Kidney (tissue), 14 donors: ENCODE results near the gene DNMBP. TPM values are rescaled to one million over a fixed set of nuclear protein-coding genes. Genes with fewer than 3 reads are reported as not detected.

Experiments used
- DNase-seq, 5 donors: peaks; one replicate each; pipeline ENCODE4 v3.0.0-alpha.2; 2013 to 2020
- FAIRE-seq: peaks from 2 replicates; lab custom pipeline; 2012; peaks lifted over from hg19 to GRCh38; lab: Jason Lieb, UNC
- H3K27ac ChIP-seq, 2 donors: one replicate each; pipeline ENCODE4 v1.7.0; 2013; ENCODE audit warnings: low read depth in 2 of 2, low read length in 2 of 2, inconsistent platforms in 1 of 2
- H3K27me3 ChIP-seq: one replicate; pipeline ENCODE4 v1.7.1; 2013; ENCODE audit warnings: low read length, inconsistent platforms; ENCODE audit not compliant: control insufficient read depth, insufficient read depth
- H3K36me3 ChIP-seq, 3 donors: one replicate each; pipeline versions ENCODE4 v1.7.0 to v1.7.1; 2013; ENCODE audit warnings: low read length in 3 of 3, control low read depth in 1 of 3, inconsistent platforms in 1 of 3; ENCODE audit not compliant: insufficient read depth in 3 of 3, control insufficient read depth in 2 of 3
- H3K4me1 ChIP-seq, 3 donors: one replicate each; pipeline versions ENCODE4 v1.7.0 to v1.7.1; 2013; ENCODE audit warnings: low read length in 3 of 3, inconsistent platforms in 1 of 3, low read depth in 1 of 3; ENCODE audit not compliant: control insufficient read depth in 2 of 3, insufficient read depth in 2 of 3
- H3K4me3 ChIP-seq, 3 donors: one replicate each; pipeline versions ENCODE4 v1.7.0 to v1.8.1; 2013; ENCODE audit warnings: low read length in 3 of 3, control low read depth in 1 of 3, inconsistent platforms in 1 of 3
- H3K9ac ChIP-seq, 3 donors: one replicate each; pipeline versions ENCODE4 v1.7.0 to v1.7.1; 2013; ENCODE audit warnings: low read length in 3 of 3, control low read depth in 1 of 3, inconsistent platforms in 1 of 3
- H3K9me3 ChIP-seq, 3 donors: one replicate each; pipeline versions ENCODE4 v1.7.0 to v1.7.1; 2013; ENCODE audit warnings: low read length in 3 of 3, control low read depth in 1 of 3, inconsistent platforms in 1 of 3; ENCODE audit not compliant: control insufficient read depth in 2 of 3, insufficient read depth in 1 of 3
- intact Hi-C: fragments of 100-400 bp; cut with DNase I; formaldehyde crosslinking; loops from one replicate; pipeline ENCODE4 v1.11.1; 2022
- polyA plus RNA-seq: library from polyadenylated mRNA; stranded (reverse); fragments of 350-450 nt; fragmentation: Illumina TruSeq; extraction: RNeasy Lipid Tissue Mini Kit (QIAGEN cat#74804); gene quantifications from one replicate; pipeline ENCODE4 v1.2.3, GENCODE V29; 2014; ENCODE audit warnings: low read depth, low replicate concordance; ENCODE audit not compliant: insufficient read depth
- total RNA-seq: library from RNA; stranded (reverse); fragmentation: NEBNext Ultra II Directional; extraction: Animal tissue kit (Norgen Biotek cat#: 25700); gene quantifications from one replicate; pipeline ENCODE4 v1.2.1, GENCODE V29; 2021
- TF ChIP-seq, protein P1 (sequence below): IDR thresholded peaks from 3 replicates; pipeline ENCODE4 v1.5.1; 2012; ENCODE audit warnings: mild to moderate bottlenecking, moderate library complexity, borderline replicate concordance; ENCODE audit not compliant: insufficient read depth; ENCODE audit errors: extremely low read depth
- donor health status: control.
- donor health status: control.
- donor health status: control.
- donor health status: control.
- donor health status: control.
- donor health status: DM: yes; HTN: yes; CAD: no.
- donor health status: Normal renal cell carcinoma (clear cell type).

The DNMBP gene
- total and polyA plus RNA-seq, 2 donors from 2014 or later, result 11.6 to 23.7 TPM

DNA sequence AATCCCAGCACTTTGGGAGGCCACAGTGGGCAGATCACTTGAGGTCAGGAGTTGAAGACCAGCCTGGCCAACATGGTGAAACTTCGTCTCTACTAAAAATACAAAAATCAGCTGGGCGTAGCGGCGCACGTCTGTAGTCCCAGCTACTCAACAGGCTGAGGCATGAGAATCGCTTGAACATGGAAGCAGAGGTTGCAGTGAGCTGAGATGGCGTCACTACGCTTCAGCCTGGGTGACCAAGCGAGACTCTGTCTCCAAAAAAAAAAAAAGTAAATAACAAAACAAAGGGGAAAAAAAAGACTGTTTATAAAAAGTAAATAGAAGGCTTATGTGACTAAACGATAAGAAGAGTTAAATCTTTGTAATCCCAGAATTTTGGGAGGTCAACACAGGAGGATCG is 15.0 kb upstream of the DNMBP start:
- Histone ChIP-seq H3K36me3 (no peaks in the 10 kb centered on the region), H3K27ac (peak overlapping the region in 1 of 2 donors; percentile 29), H3K4me3 (no peak overlapping the region), H3K27me3 (no peaks in the 10 kb centered on the region), H3K4me1 (peaks cover 0 to 2% (median 0%) of the 10 kb centered on the region in 3 donors), H3K9me3 (peaks cover 0 to 7% (median 5%) of the 10 kb centered on the region in 3 donors), H3K9ac (no peak overlapping the region)
- intact Hi-C loops, result no loop called here
- TF ChIP-seq, protein P1, sequence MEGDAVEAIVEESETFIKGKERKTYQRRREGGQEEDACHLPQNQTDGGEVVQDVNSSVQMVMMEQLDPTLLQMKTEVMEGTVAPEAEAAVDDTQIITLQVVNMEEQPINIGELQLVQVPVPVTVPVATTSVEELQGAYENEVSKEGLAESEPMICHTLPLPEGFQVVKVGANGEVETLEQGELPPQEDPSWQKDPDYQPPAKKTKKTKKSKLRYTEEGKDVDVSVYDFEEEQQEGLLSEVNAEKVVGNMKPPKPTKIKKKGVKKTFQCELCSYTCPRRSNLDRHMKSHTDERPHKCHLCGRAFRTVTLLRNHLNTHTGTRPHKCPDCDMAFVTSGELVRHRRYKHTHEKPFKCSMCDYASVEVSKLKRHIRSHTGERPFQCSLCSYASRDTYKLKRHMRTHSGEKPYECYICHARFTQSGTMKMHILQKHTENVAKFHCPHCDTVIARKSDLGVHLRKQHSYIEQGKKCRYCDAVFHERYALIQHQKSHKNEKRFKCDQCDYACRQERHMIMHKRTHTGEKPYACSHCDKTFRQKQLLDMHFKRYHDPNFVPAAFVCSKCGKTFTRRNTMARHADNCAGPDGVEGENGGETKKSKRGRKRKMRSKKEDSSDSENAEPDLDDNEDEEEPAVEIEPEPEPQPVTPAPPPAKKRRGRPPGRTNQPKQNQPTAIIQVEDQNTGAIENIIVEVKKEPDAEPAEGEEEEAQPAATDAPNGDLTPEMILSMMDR, result no peak
- DNase-seq (peak in 4 of 5 donors; percentile 33 to 56 (median 44)), FAIRE-seq (no peak)

DNA sequence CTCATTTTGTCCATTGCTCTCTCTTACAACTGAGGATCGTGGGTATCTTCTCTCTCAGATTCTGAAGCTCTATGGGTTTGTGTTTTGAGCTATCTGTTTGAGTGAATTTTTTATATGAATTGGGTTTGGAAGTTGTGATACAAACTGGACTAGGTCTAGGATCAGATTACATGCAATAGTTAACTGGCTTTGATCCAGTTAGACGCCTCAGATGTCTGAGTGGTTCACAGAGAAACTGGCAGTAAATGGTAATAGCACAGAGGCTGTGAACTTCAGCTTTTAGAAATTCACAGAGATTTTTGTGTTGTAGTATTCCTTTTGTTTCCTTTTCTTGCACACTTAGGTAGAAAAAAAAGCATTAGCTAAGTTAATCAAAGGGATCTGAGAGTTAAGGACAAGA is 12.7 kb upstream of the DNMBP start:
- intact Hi-C loops, result no loop called here
- H3K4me3 ChIP-seq, result no peak overlapping the region
- no peak for FAIRE-seq
- H3K4me1 ChIP-seq, result peaks cover 0 to 2% (median 0%) of the 10 kb centered on the region in 3 donors
- no peak for DNase-seq
- H3K27me3 ChIP-seq, result no peaks in the 10 kb centered on the region
- H3K36me3 ChIP-seq, result no peaks in the 10 kb centered on the region
- H3K9me3 ChIP-seq, result no peaks in the 10 kb centered on the region
- TF ChIP-seq, protein P1, result no peak
- no peak overlapping the region for H3K9ac ChIP-seq
- no peak overlapping the region for H3K27ac ChIP-seq

DNA sequence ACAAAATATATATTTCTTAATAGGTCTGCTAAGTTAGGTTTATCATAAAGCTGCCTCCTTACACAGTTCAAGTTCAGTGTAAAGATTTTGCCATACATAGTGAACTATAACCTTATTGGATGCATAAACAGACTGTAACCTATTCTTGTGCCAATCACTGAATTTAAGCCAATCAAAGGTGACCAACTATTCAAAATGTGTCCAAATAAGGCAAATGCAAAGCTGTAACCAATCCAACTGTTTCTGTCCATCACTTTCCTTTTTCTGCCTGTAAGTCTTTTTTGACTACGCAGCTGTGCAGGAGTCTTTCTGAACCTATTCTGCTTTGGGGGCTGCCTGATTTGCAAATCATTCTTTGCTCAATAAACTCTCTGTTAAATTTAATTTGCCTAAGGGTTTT is 11.6 kb upstream of the DNMBP start:
- intact Hi-C loops, result no loop called here
- H3K9me3 ChIP-seq, result no peaks in the 10 kb centered on the region
- no peaks in the 10 kb centered on the region for H3K36me3 ChIP-seq
- TF ChIP-seq, protein P1, result no peak
- H3K4me1 ChIP-seq, result peaks cover 0 to 2% (median 0%) of the 10 kb centered on the region in 3 donors
- no peak overlapping the region for H3K27ac ChIP-seq
- DNase-seq, result no peak
- no peaks in the 10 kb centered on the region for H3K27me3 ChIP-seq
- no peak overlapping the region for H3K9ac ChIP-seq
- H3K4me3 ChIP-seq, result no peak overlapping the region
- FAIRE-seq, result no peak

DNA sequence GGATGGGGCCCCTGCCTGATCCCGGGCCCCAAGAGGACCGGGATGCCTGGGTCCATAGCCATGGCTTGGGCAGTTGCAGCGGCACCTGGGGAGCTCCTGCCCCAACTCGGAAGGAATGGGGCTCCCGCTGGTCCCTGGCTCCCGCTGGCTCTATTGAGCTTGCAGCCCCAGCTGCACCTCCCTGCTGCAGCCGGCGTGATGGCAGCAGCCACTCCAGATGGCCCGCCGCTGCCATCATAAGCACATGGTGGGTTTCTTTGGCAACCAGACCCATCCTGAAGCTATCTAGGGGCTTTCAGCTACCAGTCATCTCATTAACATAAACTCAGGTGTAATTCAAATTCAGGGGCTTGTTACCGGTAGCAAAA is 11.1 kb upstream of the DNMBP start:
- H3K4me1 ChIP-seq, result peaks cover 0 to 2% (median 0%) of the 10 kb centered on the region in 3 donors
- H3K4me3 ChIP-seq, result no peak overlapping the region
- no peak overlapping the region for H3K9ac ChIP-seq
- no peaks in the 10 kb centered on the region for H3K27me3 ChIP-seq
- TF ChIP-seq, protein P1, result no peak
- intact Hi-C loops, result no loop called here
- no peaks in the 10 kb centered on the region for H3K36me3 ChIP-seq
- no peak overlapping the region for H3K27ac ChIP-seq
- DNase-seq, result no peak
- FAIRE-seq, result no peak
- H3K9me3 ChIP-seq, result no peaks in the 10 kb centered on the region
